KMS-11 (cell line): ENCODE measurements around the gene IL17C.
A peak's percentile ranks its signal among the peaks of the same experiment; 100 is the strongest.

Experiments used
- H2AFZ ChIP-seq: fragments of 200-600 bp; sonication (generic); 2 replicates; pipeline ENCODE4 v1.6.1; 2016; ENCODE audit warnings: antibody characterized with exemption, mixed run types, low read depth
- H3K27ac ChIP-seq: fragments of 200-600 bp; sonication (generic); 2 replicates; pipeline ENCODE4 v1.6.1; 2016; ENCODE audit warnings: mild to moderate bottlenecking, mixed run types
- H3K27me3 ChIP-seq: fragments of 200-600 bp; sonication (generic); 2 replicates; pipeline ENCODE4 v1.6.1; 2017; ENCODE audit warnings: mild to moderate bottlenecking, low read depth, mixed run types, moderate library complexity; ENCODE audit not compliant: insufficient read depth
- H3K36me3 ChIP-seq: fragments of 200-600 bp; sonication (generic); 2 replicates; pipeline ENCODE4 v1.6.1; 2017; ENCODE audit warnings: mild to moderate bottlenecking, mixed run types; ENCODE audit not compliant: insufficient read depth
- H3K4me1 ChIP-seq: fragments of 200-600 bp; sonication (generic); 2 replicates; pipeline ENCODE4 v1.6.1; 2016; ENCODE audit warnings: mild to moderate bottlenecking, low read depth, mixed run types; ENCODE audit not compliant: poor library complexity, severe bottlenecking
- H3K4me2 ChIP-seq: fragments of 200-600 bp; sonication (generic); 2 replicates; pipeline ENCODE4 v1.7.0; 2016; ENCODE audit warnings: mild to moderate bottlenecking, mixed run types
- H3K4me3 ChIP-seq: fragments of 200-600 bp; sonication (generic); IDR thresholded peaks from 2 replicates; pipeline ENCODE4 v1.6.1; 2017; ENCODE audit warnings: low read depth, low read length, mixed read lengths; ENCODE audit not compliant: insufficient read depth
- H3K79me2 ChIP-seq: fragments of 200-600 bp; sonication (generic); 2 replicates; pipeline ENCODE4 v1.6.1; 2016; ENCODE audit warnings: low read depth, mixed run types; ENCODE audit not compliant: insufficient read depth
- H3K9ac ChIP-seq: fragments of 200-600 bp; sonication (generic); 2 replicates; pipeline ENCODE4 v1.6.1; 2016; ENCODE audit warnings: mild to moderate bottlenecking, mixed run types
- H4K20me1 ChIP-seq: fragments of 200-600 bp; sonication (generic); 2 replicates; pipeline ENCODE4 v1.6.1; 2016; ENCODE audit warnings: mild to moderate bottlenecking, mixed run types; ENCODE audit not compliant: insufficient read depth
- TF ChIP-seq, protein P1 (sequence below): fragments of 200-600 bp; sonication (generic); conservative IDR thresholded peaks from 2 replicates; pipeline ENCODE4 v1.6.1; 2017; ENCODE audit warnings: low read depth, mild to moderate bottlenecking, antibody characterized with exemption, low read length, moderate library complexity, mixed read lengths

The IL17C gene

DNA sequence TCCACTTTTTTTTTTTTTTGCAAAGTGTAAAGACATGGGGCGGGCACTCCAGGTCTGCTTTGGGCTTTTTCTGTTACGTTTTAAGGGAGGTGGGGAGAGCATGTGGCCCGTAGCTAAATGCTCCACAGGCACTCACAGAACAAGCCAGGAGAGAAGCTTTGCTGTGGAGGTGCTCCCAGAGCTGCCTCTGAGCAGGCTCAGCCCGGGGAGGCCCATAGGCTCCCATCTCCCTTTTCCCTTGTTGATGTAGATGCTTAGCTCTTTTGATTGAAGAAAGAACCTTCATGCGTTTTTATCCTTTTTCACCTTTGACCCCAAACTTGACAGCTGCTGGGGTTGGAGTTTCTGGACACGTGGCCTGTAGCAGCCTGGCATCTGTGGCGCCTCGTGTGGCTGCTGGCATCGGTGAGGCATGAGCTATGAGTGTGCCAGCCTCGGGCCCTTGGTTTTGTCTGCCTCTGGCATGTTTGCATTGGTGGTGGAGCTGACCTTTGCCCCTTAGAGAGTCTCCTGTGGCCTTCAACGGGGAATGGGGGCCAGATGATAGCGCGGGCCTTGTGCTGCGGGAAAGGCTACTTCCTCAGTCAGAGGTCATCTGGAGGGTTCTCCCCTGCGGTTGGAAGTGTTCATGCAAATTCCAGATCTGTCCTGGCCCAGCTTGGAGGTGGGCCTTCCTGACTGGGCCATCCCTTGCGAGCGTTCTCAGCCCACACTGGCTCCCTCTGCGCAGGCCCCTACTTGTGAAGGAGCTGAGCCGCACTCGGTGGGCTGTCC, 20.0 kb upstream of the IL17C start:
- H3K4me3 ChIP-seq = no peak overlapping the region
- H3K9ac ChIP-seq = no peak overlapping the region
- H3K27me3 ChIP-seq = no peaks in the 10 kb centered on the region
- no peak overlapping the region for H2AFZ ChIP-seq
- TF ChIP-seq, protein P1, sequence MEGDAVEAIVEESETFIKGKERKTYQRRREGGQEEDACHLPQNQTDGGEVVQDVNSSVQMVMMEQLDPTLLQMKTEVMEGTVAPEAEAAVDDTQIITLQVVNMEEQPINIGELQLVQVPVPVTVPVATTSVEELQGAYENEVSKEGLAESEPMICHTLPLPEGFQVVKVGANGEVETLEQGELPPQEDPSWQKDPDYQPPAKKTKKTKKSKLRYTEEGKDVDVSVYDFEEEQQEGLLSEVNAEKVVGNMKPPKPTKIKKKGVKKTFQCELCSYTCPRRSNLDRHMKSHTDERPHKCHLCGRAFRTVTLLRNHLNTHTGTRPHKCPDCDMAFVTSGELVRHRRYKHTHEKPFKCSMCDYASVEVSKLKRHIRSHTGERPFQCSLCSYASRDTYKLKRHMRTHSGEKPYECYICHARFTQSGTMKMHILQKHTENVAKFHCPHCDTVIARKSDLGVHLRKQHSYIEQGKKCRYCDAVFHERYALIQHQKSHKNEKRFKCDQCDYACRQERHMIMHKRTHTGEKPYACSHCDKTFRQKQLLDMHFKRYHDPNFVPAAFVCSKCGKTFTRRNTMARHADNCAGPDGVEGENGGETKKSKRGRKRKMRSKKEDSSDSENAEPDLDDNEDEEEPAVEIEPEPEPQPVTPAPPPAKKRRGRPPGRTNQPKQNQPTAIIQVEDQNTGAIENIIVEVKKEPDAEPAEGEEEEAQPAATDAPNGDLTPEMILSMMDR = no peak
- 0 out of 2 replicates have a peak, but pooled peaks cover 4% of the 10 kb centered on the region for H4K20me1 ChIP-seq
- no peak overlapping the region for H3K4me2 ChIP-seq
- peaks cover 4% of the 10 kb centered on the region; the same call in 1 of the 2 replicates for H3K79me2 ChIP-seq
- no peaks in the 10 kb centered on the region; the same call in 1 of the 2 replicates for H3K36me3 ChIP-seq
- H3K4me1 ChIP-seq = peaks cover 19% of the 10 kb centered on the region
- H3K27ac ChIP-seq = no peak overlapping the region

GRCh38 chr16:88618956-88619667, 19.3 kb upstream of the IL17C start:
- Histone ChIP-seq H3K4me2 (no peak overlapping the region), H3K27ac (peak overlapping the region; percentile 21; the same call in 1 of the 2 replicates), H2AFZ (no peak overlapping the region), H3K79me2 (peaks cover 4% of the 10 kb centered on the region; the same call in 1 of the 2 replicates), H3K27me3 (no peaks in the 10 kb centered on the region), H3K36me3 (no peaks in the 10 kb centered on the region; the same call in 1 of the 2 replicates), H3K9ac (no peak overlapping the region), H3K4me3 (no peak overlapping the region), H3K4me1 (peaks cover 19% of the 10 kb centered on the region), H4K20me1 (0 out of 2 replicates have a peak, but pooled peaks cover 4% of the 10 kb centered on the region)
- TF ChIP-seq, protein P1 = no peak

DNA sequence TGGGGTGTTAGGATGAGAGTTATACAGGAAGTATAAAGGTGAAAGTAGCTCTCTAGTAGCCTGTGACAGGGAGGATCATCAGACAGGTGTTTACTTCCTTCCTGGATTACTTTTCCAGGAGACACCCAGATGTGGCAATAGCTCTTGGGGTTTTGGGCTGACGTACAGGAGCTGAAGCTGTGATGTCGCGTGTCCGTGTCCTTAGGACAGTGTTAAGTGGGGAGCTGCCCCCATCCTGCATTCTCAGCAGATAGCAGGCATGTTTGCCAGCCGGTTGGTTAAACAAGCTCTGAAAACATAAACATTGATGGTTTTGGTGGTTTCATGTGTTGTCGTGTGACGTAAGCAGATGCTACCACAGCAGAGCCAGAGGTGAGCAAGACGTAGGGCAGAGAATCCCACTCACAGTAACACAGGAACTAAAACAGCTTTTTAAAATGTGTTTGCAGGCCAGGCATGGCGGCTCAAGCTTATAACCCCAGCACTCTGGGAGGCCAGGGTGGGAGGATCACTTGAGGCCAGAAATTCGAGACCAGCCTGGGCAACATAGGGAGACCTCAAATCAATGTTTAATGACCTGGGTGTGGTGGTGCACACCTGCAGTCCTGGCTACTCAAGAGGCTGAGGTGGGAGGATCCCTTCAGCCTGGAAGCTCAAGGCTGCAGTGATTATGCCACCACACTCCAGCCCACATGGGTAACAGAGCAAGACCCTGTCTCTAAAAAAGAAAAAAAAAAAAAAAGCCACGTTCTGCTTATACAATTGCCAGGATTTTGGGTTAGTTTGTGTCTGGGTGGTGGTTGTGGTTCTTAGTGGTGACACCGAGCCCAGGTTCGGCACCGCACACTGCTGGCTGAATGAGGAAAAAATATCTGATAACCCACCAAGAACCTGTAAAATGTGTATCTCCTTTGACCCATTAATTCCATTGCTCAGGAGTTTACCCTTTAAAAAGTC, 18.2 kb upstream of the IL17C start:
- TF ChIP-seq, protein P1 = no peak
- no peaks in the 10 kb centered on the region for H3K27me3 ChIP-seq
- H3K9ac ChIP-seq = no peak overlapping the region
- H3K4me1 ChIP-seq = peaks cover 19% of the 10 kb centered on the region
- no peak overlapping the region for H3K4me3 ChIP-seq
- peaks cover 4% of the 10 kb centered on the region; the same call in 1 of the 2 replicates for H3K79me2 ChIP-seq
- no peaks in the 10 kb centered on the region; the same call in 1 of the 2 replicates for H3K36me3 ChIP-seq
- H4K20me1 ChIP-seq = no peaks in the 10 kb centered on the region
- H2AFZ ChIP-seq = no peak overlapping the region
- H3K27ac ChIP-seq = peak overlapping the region; percentile 21; the same call in 1 of the 2 replicates
- peak overlapping the region; percentile 10; the same call in 1 of the 2 replicates for H3K4me2 ChIP-seq

GRCh38 chr16:88622125-88622524, 16.2 kb upstream of the IL17C start:
- peaks cover 19% of the 10 kb centered on the region for H3K4me1 ChIP-seq
- no peaks in the 10 kb centered on the region for H4K20me1 ChIP-seq
- H3K36me3 ChIP-seq = no peaks in the 10 kb centered on the region; the same call in 1 of the 2 replicates

More at GRCh38 chr16:88622125-88622524, 16.2 kb upstream of the IL17C start:
- Histone ChIP-seq H3K4me2 (no peak overlapping the region), H3K79me2 (peaks cover 1% of the 10 kb centered on the region; the same call in 1 of the 2 replicates), H3K4me3 (no peak overlapping the region), H3K27me3 (no peaks in the 10 kb centered on the region), H2AFZ (no peak overlapping the region), H3K9ac (no peak overlapping the region), H3K27ac (no peak overlapping the region)
- TF ChIP-seq, protein P1 = no peak
